Fibroblast of villous mesenchyme (primary cell): ENCODE results near the gene METRN. TPM values are rescaled to one million over a fixed set of nuclear protein-coding genes. Genes with fewer than 3 reads are reported as not detected.

ENCODE experiments used
- DNase-seq: peaks from one replicate; pipeline ENCODE4 v3.0.0-alpha.2; 2010; ENCODE audit warnings: low read depth
- H3K4me3 ChIP-seq: 2 replicates; pipeline ENCODE4 v1.5.1; 2011; ENCODE audit warnings: low read depth, mild to moderate bottlenecking, low read length
- total RNA-seq: library from RNA; depleted of rRNA; stranded (reverse); fragments of >200 nt; gene quantifications from 2 replicates; pipeline ENCODE4 v1.2.3, GENCODE V29; 2012
- TF ChIP-seq, protein P1 (sequence below): IDR thresholded peaks from 2 replicates; pipeline ENCODE4 v1.5.1; 2012; ENCODE audit warnings: low read depth, mild to moderate bottlenecking, low read length; ENCODE audit not compliant: insufficient read depth

Gene METRN
- total RNA-seq, 1 donor = 44.5 TPM

DNA sequence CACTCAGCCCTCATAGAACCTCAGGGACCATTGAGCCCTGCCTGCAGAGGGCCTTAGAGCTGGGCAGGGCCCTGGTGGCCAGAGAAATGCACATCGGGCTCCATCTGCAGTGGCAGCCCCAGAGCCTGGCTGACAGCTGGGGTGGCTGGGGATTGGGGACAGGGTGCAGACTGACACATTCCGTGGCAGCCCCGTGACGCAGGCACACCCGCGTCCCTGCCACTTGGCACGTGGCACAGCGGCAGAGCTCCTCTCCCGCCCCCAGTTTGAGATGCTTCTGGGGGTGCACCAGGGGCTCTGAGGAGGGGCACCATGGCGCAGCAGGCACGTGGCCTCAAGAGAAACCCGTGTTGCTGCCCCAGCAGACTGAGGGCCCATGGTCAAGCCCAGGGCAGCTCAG is 11.5 kb upstream of the METRN start:
- DNase-seq = no peak
- no peak overlapping the region for H3K4me3 ChIP-seq
- TF ChIP-seq, protein P1, sequence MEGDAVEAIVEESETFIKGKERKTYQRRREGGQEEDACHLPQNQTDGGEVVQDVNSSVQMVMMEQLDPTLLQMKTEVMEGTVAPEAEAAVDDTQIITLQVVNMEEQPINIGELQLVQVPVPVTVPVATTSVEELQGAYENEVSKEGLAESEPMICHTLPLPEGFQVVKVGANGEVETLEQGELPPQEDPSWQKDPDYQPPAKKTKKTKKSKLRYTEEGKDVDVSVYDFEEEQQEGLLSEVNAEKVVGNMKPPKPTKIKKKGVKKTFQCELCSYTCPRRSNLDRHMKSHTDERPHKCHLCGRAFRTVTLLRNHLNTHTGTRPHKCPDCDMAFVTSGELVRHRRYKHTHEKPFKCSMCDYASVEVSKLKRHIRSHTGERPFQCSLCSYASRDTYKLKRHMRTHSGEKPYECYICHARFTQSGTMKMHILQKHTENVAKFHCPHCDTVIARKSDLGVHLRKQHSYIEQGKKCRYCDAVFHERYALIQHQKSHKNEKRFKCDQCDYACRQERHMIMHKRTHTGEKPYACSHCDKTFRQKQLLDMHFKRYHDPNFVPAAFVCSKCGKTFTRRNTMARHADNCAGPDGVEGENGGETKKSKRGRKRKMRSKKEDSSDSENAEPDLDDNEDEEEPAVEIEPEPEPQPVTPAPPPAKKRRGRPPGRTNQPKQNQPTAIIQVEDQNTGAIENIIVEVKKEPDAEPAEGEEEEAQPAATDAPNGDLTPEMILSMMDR = no peak

DNA sequence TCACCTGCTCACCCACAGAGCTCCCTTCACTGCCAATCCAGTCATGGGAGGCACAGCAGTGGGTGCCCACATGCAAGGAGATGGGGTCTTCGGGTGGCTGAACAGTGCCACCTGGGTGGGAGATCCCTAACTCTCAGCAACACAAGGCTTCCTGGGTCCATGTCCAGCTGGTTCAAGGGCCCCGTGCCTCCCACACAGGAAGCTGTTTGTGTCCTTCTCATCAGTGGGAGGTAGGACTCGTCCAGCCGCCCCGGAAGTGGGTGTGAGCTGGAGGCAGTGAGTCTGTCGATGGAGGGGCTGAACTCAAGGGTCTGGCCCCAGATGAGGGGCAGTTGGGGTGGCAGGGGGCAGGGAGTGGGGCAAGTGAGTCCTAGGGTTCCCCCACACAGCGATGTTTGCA is 10.9 kb upstream of the METRN start:
- no peak overlapping the region for H3K4me3 ChIP-seq
- TF ChIP-seq, protein P1 = no peak
- DNase-seq = no peak

DNA sequence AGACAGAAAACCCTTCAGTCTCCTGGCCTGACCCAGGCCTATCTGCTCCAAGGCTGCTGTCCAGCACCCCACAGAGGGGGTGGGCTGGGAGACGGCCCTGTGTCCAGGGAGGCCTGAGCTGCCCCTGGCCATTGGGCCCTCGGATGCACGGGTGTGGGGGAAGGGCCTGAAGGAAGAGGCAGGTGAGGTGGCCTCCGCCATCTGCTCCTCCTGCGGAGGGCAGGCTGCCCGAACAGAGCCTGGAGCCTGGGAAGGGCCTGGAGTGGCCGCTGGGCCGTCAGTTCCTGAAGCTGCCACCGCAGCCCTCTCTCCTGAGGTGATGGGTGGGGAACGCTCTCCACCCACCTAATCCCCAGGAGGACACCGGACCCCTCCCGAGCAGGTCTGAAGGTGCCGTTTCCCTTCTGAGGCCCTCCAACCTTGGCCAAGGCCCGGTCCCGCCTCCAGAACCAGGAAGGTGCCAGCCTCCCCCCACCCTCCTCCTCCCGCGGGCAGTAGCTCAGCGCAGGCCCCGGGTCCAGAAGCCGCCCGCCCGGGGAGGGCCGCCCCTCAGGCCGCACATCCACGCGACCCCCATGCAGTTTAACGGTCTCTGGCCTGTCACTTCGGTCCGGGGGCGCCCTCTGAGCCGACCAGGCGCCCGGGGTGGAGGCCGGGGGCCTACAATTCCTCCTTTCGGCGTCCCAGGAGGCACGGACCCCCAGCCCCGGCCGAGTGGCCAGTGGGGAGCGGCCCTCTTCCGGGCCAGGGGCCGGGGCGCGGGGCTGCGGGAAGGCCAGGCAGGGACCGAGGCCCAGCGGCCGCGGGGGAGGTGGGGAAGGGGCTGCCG is 10.2 kb upstream of the METRN start:
- TF ChIP-seq, protein P1 = no peak
- no peak overlapping the region for H3K4me3 ChIP-seq
- no peak for DNase-seq

DNA sequence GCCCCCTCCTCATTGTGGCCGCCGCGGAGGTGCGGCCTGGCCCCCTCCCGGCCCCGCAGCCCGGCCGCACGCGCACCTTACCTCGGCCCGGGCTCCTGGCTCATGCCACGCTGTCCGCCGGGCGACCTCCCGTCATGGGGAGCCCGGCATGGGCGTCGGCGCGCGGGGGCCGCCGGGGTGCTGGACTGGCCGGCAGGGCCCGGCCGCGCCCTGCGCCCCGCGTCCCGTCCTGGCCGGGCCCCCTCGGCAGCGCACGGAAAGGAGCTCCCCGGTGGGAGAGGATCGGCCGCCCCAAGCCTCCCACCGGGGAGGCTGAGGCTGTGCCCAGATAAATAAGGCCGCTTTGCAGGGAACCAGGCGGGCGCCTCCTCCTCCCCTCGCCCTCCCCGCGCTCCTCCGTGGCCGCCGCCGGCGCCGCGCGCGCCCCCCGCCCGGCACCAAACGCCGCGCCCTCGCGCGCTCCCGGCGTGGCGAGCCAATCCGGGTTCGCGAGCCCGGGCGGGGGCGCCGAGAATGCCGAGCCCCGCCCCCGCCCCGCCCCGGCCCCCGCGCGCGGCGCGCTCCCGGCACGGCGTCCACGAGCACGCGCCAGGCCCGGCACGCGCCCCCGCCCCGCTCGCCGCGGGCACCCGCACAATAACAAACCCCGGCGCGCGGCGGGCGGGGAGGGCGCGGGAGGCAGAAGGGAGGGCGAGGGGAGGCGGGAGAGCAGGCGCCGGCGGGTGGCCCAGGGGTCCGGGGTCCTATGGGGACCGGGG is 9.3 kb upstream of the METRN start, which contains the start of gene FBXL16:
Gene FBXL16, minus strand, starts transcription at position 371 of the 758 bp plus-strand sequence. CDS start 8,396 bp downstream, outside the sequence.
- no peak within 1 kb of the TSS for H3K4me3 ChIP-seq
- no peak for DNase-seq
- TF ChIP-seq, protein P1 = no peak

- TF ChIP-seq, protein P1 = no peak
- DNase-seq = no peak
- H3K4me3 ChIP-seq = no peak overlapping the region
Observed at GRCh38 chr16:706189-707061, 8.5 kb upstream of the METRN start.

GRCh38 chr16:707062-707538 is 7.8 kb upstream of the METRN start:
- TF ChIP-seq, protein P1 = no peak
- DNase-seq = no peak
- no peak overlapping the region for H3K4me3 ChIP-seq
